ENCODE data around the gene FAM89A.

GRCh38 chr1:231057410-231057809 lies 17.4 kb upstream of the FAM89A start:
- TF ChIP-seq CTCF (IDR thresholded peaks at IDR 0.05), result no peak
- TF ChIP-seq POLR2A (IDR thresholded peaks at IDR 0.05), result no peak

Measured in lower leg skin (tissue), 3 donors.